ENCODE measurements around the gene COL24A1. TPM values are rescaled to one million over a fixed set of nuclear protein-coding genes. Genes with fewer than 3 reads are reported as not detected.

COL24A1 gene
- total and polyA plus RNA-seq, 12 donors = 0.04 to 2.3 (median 0.54) TPM

DNA sequence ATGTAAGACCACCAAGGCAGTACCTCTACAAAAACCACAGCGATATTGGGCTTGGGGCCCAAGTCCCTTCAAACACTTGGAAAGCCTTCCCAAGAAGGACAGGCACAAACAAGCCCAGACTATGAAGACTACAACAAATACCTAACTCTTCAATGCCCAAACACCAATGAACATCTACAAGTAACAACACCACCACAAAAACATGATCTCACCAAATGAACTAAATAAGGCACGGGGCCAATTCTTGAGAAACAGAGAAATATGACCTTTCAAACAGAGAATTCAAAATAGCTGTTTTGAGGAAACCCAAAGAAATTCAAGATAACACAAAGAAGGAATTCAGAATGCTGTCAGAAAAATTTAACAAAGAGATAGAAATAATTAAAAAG is 86.8 kb downstream of the COL24A1 start:
- no peak for DNase-seq
- no peak for ATAC-seq
- no peaks in the 10 kb centered on the region for H3K4me1 ChIP-seq
- no peaks in the 10 kb centered on the region for H3K27me3 ChIP-seq
- WGBS, 2 donors = 69 to 71% methylated on average over 2 of the region's 2 CpGs
- H3K27ac ChIP-seq = peak overlapping the region in 1 of 10 donors; percentile 24
- no peak overlapping the region for H3K4me3 ChIP-seq
- H3K36me3 ChIP-seq = no peaks in the 10 kb centered on the region
- intact Hi-C loops (cut with DNase I) = no loop called here
- H3K9me3 ChIP-seq = peaks cover 0 to 18% (median 0%) of the 10 kb centered on the region in 11 donors
- TF ChIP-seq, protein P1, sequence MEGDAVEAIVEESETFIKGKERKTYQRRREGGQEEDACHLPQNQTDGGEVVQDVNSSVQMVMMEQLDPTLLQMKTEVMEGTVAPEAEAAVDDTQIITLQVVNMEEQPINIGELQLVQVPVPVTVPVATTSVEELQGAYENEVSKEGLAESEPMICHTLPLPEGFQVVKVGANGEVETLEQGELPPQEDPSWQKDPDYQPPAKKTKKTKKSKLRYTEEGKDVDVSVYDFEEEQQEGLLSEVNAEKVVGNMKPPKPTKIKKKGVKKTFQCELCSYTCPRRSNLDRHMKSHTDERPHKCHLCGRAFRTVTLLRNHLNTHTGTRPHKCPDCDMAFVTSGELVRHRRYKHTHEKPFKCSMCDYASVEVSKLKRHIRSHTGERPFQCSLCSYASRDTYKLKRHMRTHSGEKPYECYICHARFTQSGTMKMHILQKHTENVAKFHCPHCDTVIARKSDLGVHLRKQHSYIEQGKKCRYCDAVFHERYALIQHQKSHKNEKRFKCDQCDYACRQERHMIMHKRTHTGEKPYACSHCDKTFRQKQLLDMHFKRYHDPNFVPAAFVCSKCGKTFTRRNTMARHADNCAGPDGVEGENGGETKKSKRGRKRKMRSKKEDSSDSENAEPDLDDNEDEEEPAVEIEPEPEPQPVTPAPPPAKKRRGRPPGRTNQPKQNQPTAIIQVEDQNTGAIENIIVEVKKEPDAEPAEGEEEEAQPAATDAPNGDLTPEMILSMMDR (IDR thresholded peaks at IDR 0.05) = no peak

DNA sequence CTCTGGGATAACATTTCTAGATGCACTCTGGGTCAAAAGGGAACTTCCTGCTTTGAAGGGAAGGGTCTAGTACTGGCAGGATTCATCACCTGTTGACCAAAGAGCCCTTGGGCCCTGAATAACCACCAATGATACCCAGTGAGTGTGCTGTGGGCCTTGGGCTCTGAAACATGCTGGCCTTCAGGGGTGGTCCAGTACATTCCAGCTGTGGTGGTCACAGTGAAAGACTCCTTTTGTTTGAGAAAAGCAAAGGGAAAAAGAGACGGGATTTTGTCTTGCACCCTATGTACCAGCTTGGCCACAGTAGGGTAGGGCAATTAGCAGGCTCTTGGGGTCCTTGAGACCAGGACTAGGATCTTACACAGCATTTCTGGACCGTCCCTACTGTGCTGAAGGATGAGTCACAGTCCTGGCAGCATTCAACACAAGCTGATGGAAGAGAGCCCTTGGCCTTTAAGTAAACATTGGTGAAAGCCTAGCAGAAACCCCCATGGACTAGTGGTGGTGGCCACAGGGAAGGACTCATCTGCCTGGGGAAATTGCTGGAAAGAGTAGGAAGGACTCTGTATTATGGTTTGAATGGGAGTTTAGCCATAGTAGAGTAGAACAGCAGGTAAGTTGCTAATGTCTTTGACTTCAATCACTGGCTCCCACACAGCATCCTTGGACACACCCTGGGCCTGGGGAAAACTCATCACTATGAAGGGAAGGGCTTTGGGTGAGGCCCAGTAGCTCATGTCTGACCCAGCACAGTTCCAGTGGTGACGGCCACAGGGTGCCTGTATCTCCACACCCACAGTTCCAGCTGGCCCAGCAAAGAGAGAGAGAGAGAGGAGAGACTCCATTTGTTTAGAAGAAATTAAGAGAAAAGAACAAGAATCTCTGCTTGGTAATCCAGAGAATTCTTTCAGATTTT is 87.5 kb downstream of the COL24A1 start:
- Histone ChIP-seq H3K4me3 (no peak overlapping the region), H3K9me3 (peaks cover 0 to 18% (median 0%) of the 10 kb centered on the region in 11 donors), H3K27me3 (no peaks in the 10 kb centered on the region), H3K27ac (peak overlapping the region in 1 of 10 donors; percentile 24), H3K36me3 (no peaks in the 10 kb centered on the region), H3K4me1 (no peaks in the 10 kb centered on the region)
- ATAC-seq = peak in 3 of 8 donors; percentile 63 to 79 (median 64)
- DNase-seq = no peak
- TF ChIP-seq, protein P1 (IDR thresholded peaks at IDR 0.05) = no peak
- WGBS, 2 donors = 62 to 72% methylated on average over 3 of the region's 3 CpGs
- intact Hi-C loops (cut with DNase I) = no loop called here

DNA sequence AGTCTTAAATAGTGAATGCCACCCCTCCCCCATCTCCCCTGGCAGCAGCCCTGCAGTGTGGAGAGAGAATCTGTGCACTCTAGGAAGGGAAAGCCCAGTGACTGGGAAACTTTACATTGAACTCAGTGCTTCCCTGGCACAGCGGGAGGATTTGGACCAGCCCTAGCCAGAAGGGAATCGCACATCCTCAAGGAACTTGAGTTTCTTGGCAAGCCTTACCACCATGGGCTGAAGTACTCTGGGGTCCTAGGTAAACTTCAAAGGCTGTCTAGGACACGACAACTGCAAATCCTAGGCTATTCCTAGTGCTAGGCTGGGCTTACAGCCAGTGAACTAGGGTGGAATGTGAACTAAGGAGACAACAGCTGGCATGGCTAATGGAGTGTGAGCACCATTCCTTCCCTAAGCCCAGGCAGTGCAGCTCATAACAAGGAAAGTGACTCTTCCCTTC is 88.3 kb downstream of the COL24A1 start:
- no peaks in the 10 kb centered on the region for H3K27me3 ChIP-seq
- no peaks in the 10 kb centered on the region for H3K4me1 ChIP-seq
- TF ChIP-seq, protein P1 (IDR thresholded peaks at IDR 0.05) = no peak
- H3K9me3 ChIP-seq = peaks cover 0 to 18% (median 0%) of the 10 kb centered on the region in 11 donors
- no peaks in the 10 kb centered on the region for H3K36me3 ChIP-seq
- intact Hi-C loops (cut with DNase I) = no loop called here
- ATAC-seq (peak in 1 of 8 donors; percentile 49), DNase-seq (no peak)
- no peak overlapping the region for H3K27ac ChIP-seq
- WGBS, 2 donors = 64 to 67% methylated on average over 3 of the region's 3 CpGs
- no peak overlapping the region for H3K4me3 ChIP-seq

DNA sequence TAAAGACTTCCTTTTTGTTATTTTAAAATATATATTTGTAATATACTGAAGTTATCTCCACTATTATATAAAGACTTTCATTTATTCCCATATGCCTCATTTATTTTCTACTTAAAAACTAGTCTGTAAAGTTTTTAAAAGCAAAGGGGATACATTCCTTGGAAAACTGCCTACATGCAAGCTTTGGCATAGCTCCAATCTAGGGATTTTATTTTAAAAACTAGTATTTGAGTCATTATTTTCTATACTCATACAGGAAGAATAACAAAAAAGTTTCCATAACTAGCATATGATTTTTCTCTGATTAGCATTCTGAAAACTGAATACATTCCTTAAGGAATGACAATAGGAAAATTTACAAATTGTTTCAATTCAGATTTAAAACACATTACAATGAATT is 88.9 kb downstream of the COL24A1 start:
- H3K27me3 ChIP-seq = no peaks in the 10 kb centered on the region
- H3K36me3 ChIP-seq = no peaks in the 10 kb centered on the region
- no peaks in the 10 kb centered on the region for H3K4me1 ChIP-seq
- H3K4me3 ChIP-seq = no peak overlapping the region
- peaks cover 0 to 18% (median 0%) of the 10 kb centered on the region in 11 donors for H3K9me3 ChIP-seq
- H3K27ac ChIP-seq = no peak overlapping the region
- TF ChIP-seq, protein P1 (IDR thresholded peaks at IDR 0.05) = no peak
- DNase-seq = no peak
- intact Hi-C loops (cut with DNase I) = no loop called here
- ATAC-seq = no peak

Data from heart right ventricle (tissue), 16 donors.